Activated T-cell treated with anti-CD3 and anti-CD28 coated beads, Interleukin-2, amount 50 U/mL, for 72 hours (primary cell): ENCODE data around the gene AMACR. TPM values are rescaled to one million over a fixed set of nuclear protein-coding genes. Genes with fewer than 3 reads are reported as not detected.

Experiments
- ATAC-seq, 2 donors: fragments of 150-1000 bp; cut with Tn5 transposase; replicated peaks in 1 of 2; 2 replicates each; pipeline ENCODE4 v1.10.0; 2021; ENCODE audit warnings: moderate library complexity in 2 of 2, mild to moderate bottlenecking in 1 of 2
- DNase-seq, 2 donors: peaks; one replicate each; pipeline ENCODE4 v3.0.0; 2021 to 2022; ENCODE audit warnings: mixed read lengths in 1 of 2
- H3K27ac Mint-ChIP-seq: one replicate; pipeline ENCODE4 v1.8.0; 2022; ENCODE audit warnings: mild to moderate bottlenecking, moderate library complexity, mixed read lengths
- H3K27me3 Mint-ChIP-seq: one replicate; pipeline ENCODE4 v1.8.0; 2022; ENCODE audit warnings: low read depth, mixed read lengths
- H3K36me3 Mint-ChIP-seq, 2 donors: one replicate each; pipeline ENCODE4 v1.8.0; 2022; ENCODE audit warnings: mixed read lengths in 2 of 2, mild to moderate bottlenecking in 1 of 2; ENCODE audit not compliant: insufficient read depth in 2 of 2
- H3K4me1 Mint-ChIP-seq: one replicate; pipeline ENCODE4 v1.8.0; 2022; ENCODE audit warnings: low read depth, mixed read lengths
- H3K4me3 Mint-ChIP-seq, 2 donors: one replicate each; pipeline ENCODE4 v1.8.0; 2022; ENCODE audit warnings: mild to moderate bottlenecking in 2 of 2, mixed read lengths in 2 of 2, moderate library complexity in 2 of 2
- H3K9me3 Mint-ChIP-seq, 2 donors: one replicate each; pipeline ENCODE4 v1.8.0; 2022; ENCODE audit warnings: mixed read lengths in 2 of 2
- total RNA-seq, 2 donors: library from RNA; stranded (reverse); gene quantifications; one replicate each; pipeline ENCODE4 v1.2.3, GENCODE V29; 2022

AMACR gene
- total RNA-seq, 2 donors from 2014 or later: 5.5 to 6.7 TPM

GRCh38 chr5:33995865-33996264 lies 12.0 kb downstream of the AMACR start:
- peaks cover 24% of the 10 kb centered on the region for H3K4me1 Mint-ChIP-seq
- H3K4me3 Mint-ChIP-seq: no peak overlapping the region
- no peaks in the 10 kb centered on the region for H3K27me3 Mint-ChIP-seq
- no peak overlapping the region for H3K27ac Mint-ChIP-seq
- ATAC-seq (no peak), DNase-seq (no peak)
- H3K36me3 Mint-ChIP-seq: peaks cover 0 to 4% of the 10 kb centered on the region in 2 donors
- H3K9me3 Mint-ChIP-seq: no peaks in the 10 kb centered on the region

- DNase-seq: peak in 1 of 2 donors; percentile 26
- peaks cover 24% of the 10 kb centered on the region for H3K4me1 Mint-ChIP-seq
- H3K36me3 Mint-ChIP-seq: peaks cover 0 to 4% of the 10 kb centered on the region in 2 donors
- no peak overlapping the region for H3K27ac Mint-ChIP-seq
- no peaks in the 10 kb centered on the region for H3K9me3 Mint-ChIP-seq
- no peaks in the 10 kb centered on the region for H3K27me3 Mint-ChIP-seq
- peak; percentile 80 to 90 for ATAC-seq
- H3K4me3 Mint-ChIP-seq: peak overlapping the region; percentile 2 to 3
Observed at GRCh38 chr5:33994845-33995244, 13.0 kb downstream of the AMACR start.

GRCh38 chr5:33992864-33993263 lies 15.0 kb downstream of the AMACR start:
- H3K27ac Mint-ChIP-seq: no peak overlapping the region
- H3K4me3 Mint-ChIP-seq: no peak overlapping the region
- no peaks in the 10 kb centered on the region for H3K27me3 Mint-ChIP-seq
- peaks cover 5 to 15% of the 10 kb centered on the region in 2 donors for H3K36me3 Mint-ChIP-seq
- DNase-seq (no peak), ATAC-seq (no peak)
- peaks cover 24% of the 10 kb centered on the region for H3K4me1 Mint-ChIP-seq
- no peaks in the 10 kb centered on the region for H3K9me3 Mint-ChIP-seq

- H3K27me3 Mint-ChIP-seq: no peaks in the 10 kb centered on the region
- H3K9me3 Mint-ChIP-seq: no peaks in the 10 kb centered on the region
- no peak overlapping the region for H3K27ac Mint-ChIP-seq
- H3K4me3 Mint-ChIP-seq: no peak overlapping the region
- DNase-seq (no peak), ATAC-seq (no peak)
- no peaks in the 10 kb centered on the region for H3K4me1 Mint-ChIP-seq
- H3K36me3 Mint-ChIP-seq: peaks cover 5 to 15% of the 10 kb centered on the region in 2 donors
Observed at GRCh38 chr5:33985447-33985846, 22.4 kb downstream of the AMACR start.

- H3K27me3 Mint-ChIP-seq: no peaks in the 10 kb centered on the region
- H3K9me3 Mint-ChIP-seq: no peaks in the 10 kb centered on the region
- ATAC-seq (no peak), DNase-seq (no peak)
- no peak within 1 kb of the TSS for H3K4me3 Mint-ChIP-seq
- H3K36me3 Mint-ChIP-seq: peaks cover 5 to 15% of the 10 kb centered on the region in 2 donors
- no peak within 1 kb of the TSS for H3K27ac Mint-ChIP-seq
- H3K4me1 Mint-ChIP-seq: no peaks in the 10 kb centered on the region
Observed at GRCh38 chr5:33984671-33985124, 23.2 kb downstream of the AMACR start, which contains the start of gene SLC45A2. Gene SLC45A2 (minus strand): TSS chr5:33984693. CDS start chr5:33984583, 110 bp downstream.

GRCh38 chr5:33984178-33984577 lies 23.7 kb downstream of the AMACR start:
- Mint-ChIP-seq H3K27ac (no peak overlapping the region), H3K4me3 (no peak overlapping the region), H3K36me3 (peaks cover 5 to 12% of the 10 kb centered on the region in 2 donors), H3K27me3 (no peaks in the 10 kb centered on the region), H3K4me1 (no peaks in the 10 kb centered on the region), H3K9me3 (no peaks in the 10 kb centered on the region)
- ATAC-seq: no peak
- DNase-seq: no peak

GRCh38 chr5:33981408-33982162 lies 26.3 kb downstream of the AMACR start:
- H3K9me3 Mint-ChIP-seq: no peaks in the 10 kb centered on the region
- no peak for DNase-seq
- no peak overlapping the region for H3K27ac Mint-ChIP-seq
- ATAC-seq: no peak
- H3K4me1 Mint-ChIP-seq: no peaks in the 10 kb centered on the region
- H3K36me3 Mint-ChIP-seq: no peaks in the 10 kb centered on the region
- H3K4me3 Mint-ChIP-seq: no peak overlapping the region
- H3K27me3 Mint-ChIP-seq: no peaks in the 10 kb centered on the region

- Mint-ChIP-seq H3K27me3 (no peaks in the 10 kb centered on the region), H3K4me3 (no peak overlapping the region), H3K9me3 (no peaks in the 10 kb centered on the region), H3K27ac (no peak overlapping the region), H3K36me3 (no peaks in the 10 kb centered on the region), H3K4me1 (no peaks in the 10 kb centered on the region)
- DNase-seq (no peak), ATAC-seq (no peak)
Observed at GRCh38 chr5:33980030-33980429, 27.8 kb downstream of the AMACR start.

- Mint-ChIP-seq H3K27me3 (peaks cover 3% of the 10 kb centered on the region), H3K4me1 (peaks cover 8% of the 10 kb centered on the region), H3K27ac (no peak overlapping the region), H3K36me3 (no peaks in the 10 kb centered on the region), H3K9me3 (no peaks in the 10 kb centered on the region), H3K4me3 (no peak overlapping the region)
- no peak for ATAC-seq
- DNase-seq: no peak
Observed at GRCh38 chr5:33978306-33978705, 29.5 kb downstream of the AMACR start.

- H3K9me3 Mint-ChIP-seq: no peaks in the 10 kb centered on the region
- DNase-seq: no peak
- ATAC-seq: no peak
- no peaks in the 10 kb centered on the region for H3K36me3 Mint-ChIP-seq
- no peak overlapping the region for H3K27ac Mint-ChIP-seq
- H3K4me1 Mint-ChIP-seq: peaks cover 16% of the 10 kb centered on the region
- H3K27me3 Mint-ChIP-seq: peaks cover 5% of the 10 kb centered on the region
- H3K4me3 Mint-ChIP-seq: no peak overlapping the region
Observed at GRCh38 chr5:33976307-33976706, 31.5 kb downstream of the AMACR start.

- no peak overlapping the region for H3K27ac Mint-ChIP-seq
- DNase-seq: no peak
- no peaks in the 10 kb centered on the region for H3K36me3 Mint-ChIP-seq
- H3K4me1 Mint-ChIP-seq: peaks cover 16% of the 10 kb centered on the region
- H3K9me3 Mint-ChIP-seq: no peaks in the 10 kb centered on the region
- no peak overlapping the region for H3K4me3 Mint-ChIP-seq
- no peak for ATAC-seq
- H3K27me3 Mint-ChIP-seq: peaks cover 6% of the 10 kb centered on the region
Observed at GRCh38 chr5:33975852-33976251, 32.0 kb downstream of the AMACR start.

- no peaks in the 10 kb centered on the region for H3K36me3 Mint-ChIP-seq
- H3K27me3 Mint-ChIP-seq: peaks cover 11% of the 10 kb centered on the region
- no peak overlapping the region for H3K27ac Mint-ChIP-seq
- no peak for DNase-seq
- peak; percentile 74 to 84 for ATAC-seq
- H3K4me3 Mint-ChIP-seq: no peak overlapping the region
- H3K4me1 Mint-ChIP-seq: peaks cover 24% of the 10 kb centered on the region
- no peaks in the 10 kb centered on the region for H3K9me3 Mint-ChIP-seq
Observed at GRCh38 chr5:33973271-33973670, 34.6 kb downstream of the AMACR start.

- DNase-seq: peak in 1 of 2 donors; percentile 20
- ATAC-seq: peak; percentile 61 to 65
- H3K4me1 Mint-ChIP-seq: peaks cover 28% of the 10 kb centered on the region
- H3K27me3 Mint-ChIP-seq: peaks cover 11% of the 10 kb centered on the region
- no peak overlapping the region for H3K4me3 Mint-ChIP-seq
- no peaks in the 10 kb centered on the region for H3K36me3 Mint-ChIP-seq
- no peak overlapping the region for H3K27ac Mint-ChIP-seq
- H3K9me3 Mint-ChIP-seq: no peaks in the 10 kb centered on the region
Observed at GRCh38 chr5:33969572-33970452, 38.0 kb downstream of the AMACR start.
